ENCODE data around the gene MAP1B. TPM values are rescaled to one million over a fixed set of nuclear protein-coding genes. Genes with fewer than 3 reads are reported as not detected.

MAP1B gene
- total RNA-seq, 1 experiment from 2014 or later, result 163 TPM

DNA sequence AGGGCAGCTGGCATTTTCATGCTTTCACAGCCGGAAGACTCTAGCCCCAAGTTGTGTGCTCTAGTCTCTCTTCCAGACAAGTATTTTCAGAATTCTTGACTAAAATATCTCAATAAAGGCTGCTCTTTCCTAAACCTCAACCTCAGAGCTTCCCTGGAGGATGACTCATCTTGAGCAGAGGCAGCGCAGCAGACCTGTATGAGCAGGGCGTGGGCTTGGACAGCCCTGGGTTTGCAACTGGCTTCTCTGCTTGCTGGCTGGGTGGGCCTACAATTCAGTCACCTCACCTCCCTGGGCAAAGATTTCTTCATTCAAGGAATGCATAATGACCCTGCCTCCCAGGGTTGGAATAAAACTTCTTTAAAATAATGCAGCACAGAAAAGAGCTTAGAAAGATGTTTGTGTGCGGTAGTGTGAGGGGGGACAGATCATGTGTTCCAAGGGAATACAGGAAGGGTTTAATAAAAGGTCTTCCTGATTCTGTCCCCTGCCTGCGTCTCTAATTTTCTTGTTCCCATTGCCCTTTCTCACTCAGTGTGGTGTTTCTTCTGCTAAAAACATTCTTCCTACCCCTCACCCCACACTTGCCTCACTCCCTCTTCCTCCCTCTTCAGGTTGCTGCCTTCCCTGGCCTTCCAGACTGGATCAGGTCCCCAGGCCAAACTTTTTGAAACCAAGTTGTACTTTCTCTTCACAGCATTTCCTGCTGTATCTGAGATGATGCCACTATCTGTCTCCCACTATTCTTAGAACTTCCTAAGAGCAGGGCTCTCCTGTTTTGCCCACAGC, 39.4 kb upstream of the MAP1B start:
- Histone ChIP-seq H3K4me1 (replicated peaks; ENCODE audit: insufficient read depth) (peaks cover 45% of the 10 kb centered on the region), H3K36me3 (ENCODE audit: low read depth) (no peaks in the 10 kb centered on the region), H3K9me3 (ENCODE audit: insufficient read depth, low read depth) (no peaks in the 10 kb centered on the region), H3K9me2 (ENCODE audit: insufficient read depth) (no peaks in the 10 kb centered on the region), H4K20me1 (ENCODE audit: insufficient read depth) (no peaks in the 10 kb centered on the region), H3F3A (ENCODE audit: insufficient read depth, low read depth) (peaks cover 40% of the 10 kb centered on the region), H3K4me2 (peak overlapping the region; percentile 79), H2AFZ (no peak overlapping the region), H3K79me2 (ENCODE audit: low read depth) (no peaks in the 10 kb centered on the region), H3K27me3 (ENCODE audit: insufficient read depth, low read depth) (no peaks in the 10 kb centered on the region), H3K4me3 (peak overlapping the region; percentile 32; the same call in 1 of the 2 replicates), H3K27ac (peak overlapping the region; percentile 98)
- TF ChIP-seq, protein P1, sequence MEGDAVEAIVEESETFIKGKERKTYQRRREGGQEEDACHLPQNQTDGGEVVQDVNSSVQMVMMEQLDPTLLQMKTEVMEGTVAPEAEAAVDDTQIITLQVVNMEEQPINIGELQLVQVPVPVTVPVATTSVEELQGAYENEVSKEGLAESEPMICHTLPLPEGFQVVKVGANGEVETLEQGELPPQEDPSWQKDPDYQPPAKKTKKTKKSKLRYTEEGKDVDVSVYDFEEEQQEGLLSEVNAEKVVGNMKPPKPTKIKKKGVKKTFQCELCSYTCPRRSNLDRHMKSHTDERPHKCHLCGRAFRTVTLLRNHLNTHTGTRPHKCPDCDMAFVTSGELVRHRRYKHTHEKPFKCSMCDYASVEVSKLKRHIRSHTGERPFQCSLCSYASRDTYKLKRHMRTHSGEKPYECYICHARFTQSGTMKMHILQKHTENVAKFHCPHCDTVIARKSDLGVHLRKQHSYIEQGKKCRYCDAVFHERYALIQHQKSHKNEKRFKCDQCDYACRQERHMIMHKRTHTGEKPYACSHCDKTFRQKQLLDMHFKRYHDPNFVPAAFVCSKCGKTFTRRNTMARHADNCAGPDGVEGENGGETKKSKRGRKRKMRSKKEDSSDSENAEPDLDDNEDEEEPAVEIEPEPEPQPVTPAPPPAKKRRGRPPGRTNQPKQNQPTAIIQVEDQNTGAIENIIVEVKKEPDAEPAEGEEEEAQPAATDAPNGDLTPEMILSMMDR (conservative IDR thresholded peaks at IDR 0.05), result no peak
- TF ChIP-seq EZH2 (IDR thresholded peaks at IDR 0.05; ENCODE audit: low read depth), result no peak
- peak; percentile 85 to 96 for DNase-seq
- no TSS peak for BruUV-seq (replicated peaks)
- ChIA-PET CTCF (interaction anchor here (0.7 to 1.5 kb wide), 2 partner anchors 39 to 1663 kb away, joined by 3 to 4 read pairs; partner anchors contain the start of gene MAP1B), POLR2A (ENCODE audit: unreplicated experiment) (interaction anchor here (0.6 to 1.2 kb wide), 6 partner anchors 40 to 1474 kb away, joined by 3 to 11 read pairs (median 4); no protein-coding TSS in a partner anchor)
- intact Hi-C loops (cut with micrococcal nuclease; ENCODE audit: unreplicated experiment), result loop anchor here (1.0 to 10.0 kb wide), 3 partner anchors 40 to 111 kb away; no protein-coding TSS in a partner anchor

DNA sequence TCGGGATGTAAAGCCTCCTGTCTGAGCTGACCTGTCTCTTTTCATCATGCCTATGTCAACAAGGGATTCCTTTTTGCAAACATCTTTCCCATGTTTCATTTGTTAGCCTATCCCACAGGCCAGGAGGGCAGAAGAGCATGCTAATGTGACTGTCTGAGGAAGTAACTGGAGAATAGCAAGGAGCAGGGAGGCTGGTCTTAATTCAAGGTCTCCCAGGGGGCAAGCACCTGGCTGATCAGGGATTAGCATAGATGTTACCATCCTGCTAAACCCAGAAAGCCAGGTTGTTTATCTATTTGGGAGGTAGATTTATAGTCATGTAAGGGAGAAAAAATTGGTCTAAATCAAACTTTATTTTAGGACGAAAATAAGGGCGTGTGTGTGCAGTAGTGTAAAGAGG, 36.7 kb upstream of the MAP1B start:
- ChIA-PET CTCF (no interaction called here), POLR2A (ENCODE audit: unreplicated experiment) (no interaction called here)
- intact Hi-C loops (cut with micrococcal nuclease; ENCODE audit: unreplicated experiment), result no loop called here

DNA sequence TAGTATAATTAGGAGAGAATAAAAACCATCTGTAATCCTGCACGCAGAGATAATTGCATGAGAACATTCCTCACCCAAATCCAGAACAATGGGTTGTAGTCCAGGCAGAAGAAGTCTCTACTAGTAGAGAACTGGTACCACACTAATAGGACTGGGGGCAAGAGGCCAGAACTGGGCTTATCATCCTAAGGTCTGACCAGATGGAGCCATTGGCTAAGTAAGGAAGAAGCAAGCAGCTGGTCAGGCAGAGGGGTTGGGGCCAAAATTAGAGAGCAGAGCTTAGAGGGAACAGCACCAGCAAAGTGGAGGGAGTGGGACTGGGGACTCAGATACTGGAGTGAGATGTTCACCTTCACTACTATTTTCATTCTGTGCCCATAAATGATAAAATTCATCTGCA, 35.4 kb upstream of the MAP1B start:
- H3K79me2 ChIP-seq (ENCODE audit: low read depth), result no peaks in the 10 kb centered on the region
- CTCF ChIA-PET, result no interaction called here
- BruUV-seq (replicated peaks), result no TSS peak

More for the DNA sequence above, 36.7 kb upstream of the MAP1B start:
- no peak for DNase-seq
- no TSS peak for BruUV-seq (replicated peaks)
- Histone ChIP-seq H3K4me1 (replicated peaks; ENCODE audit: insufficient read depth) (peaks cover 35% of the 10 kb centered on the region), H3K27me3 (ENCODE audit: insufficient read depth, low read depth) (no peaks in the 10 kb centered on the region), H3K9me3 (ENCODE audit: insufficient read depth, low read depth) (no peaks in the 10 kb centered on the region), H3K9me2 (ENCODE audit: insufficient read depth) (no peaks in the 10 kb centered on the region), H3K4me3 (no peak overlapping the region), H3K27ac (no peak overlapping the region), H3K79me2 (ENCODE audit: low read depth) (no peaks in the 10 kb centered on the region), H3F3A (ENCODE audit: insufficient read depth, low read depth) (peaks cover 34% of the 10 kb centered on the region), H2AFZ (no peak overlapping the region), H3K4me2 (no peak overlapping the region), H3K36me3 (ENCODE audit: low read depth) (no peaks in the 10 kb centered on the region), H4K20me1 (ENCODE audit: insufficient read depth) (no peaks in the 10 kb centered on the region)
- TF ChIP-seq EZH2 (IDR thresholded peaks at IDR 0.05; ENCODE audit: low read depth), result no peak
- TF ChIP-seq, protein P1 (conservative IDR thresholded peaks at IDR 0.05), result no peak

More for the DNA sequence above, 35.4 kb upstream of the MAP1B start:
- TF ChIP-seq EZH2 (IDR thresholded peaks at IDR 0.05; ENCODE audit: low read depth), result no peak
- TF ChIP-seq, protein P1 (conservative IDR thresholded peaks at IDR 0.05), result no peak
- intact Hi-C loops (cut with micrococcal nuclease; ENCODE audit: unreplicated experiment), result no loop called here
- POLR2A ChIA-PET (ENCODE audit: unreplicated experiment), result no interaction called here
- Histone ChIP-seq H3K27me3 (ENCODE audit: insufficient read depth, low read depth) (no peaks in the 10 kb centered on the region), H3K27ac (no peak overlapping the region), H3K9me2 (ENCODE audit: insufficient read depth) (no peaks in the 10 kb centered on the region), H3K36me3 (ENCODE audit: low read depth) (no peaks in the 10 kb centered on the region), H3K4me1 (replicated peaks; ENCODE audit: insufficient read depth) (peaks cover 21% of the 10 kb centered on the region), H3F3A (ENCODE audit: insufficient read depth, low read depth) (peaks cover 24% of the 10 kb centered on the region), H3K9me3 (ENCODE audit: insufficient read depth, low read depth) (no peaks in the 10 kb centered on the region), H3K4me3 (no peak overlapping the region), H4K20me1 (ENCODE audit: insufficient read depth) (no peaks in the 10 kb centered on the region), H2AFZ (no peak overlapping the region), H3K4me2 (no peak overlapping the region)
- no peak for DNase-seq
